Left forelimb (tissue), 1 donor: ENCODE data around the gene OR13C3.
"Not testable (repeated sequence)": the region's sequence is repeated elsewhere in the genome, so short reads cannot be mapped to it uniquely, and the experiment has no call there.

Experiments
- DNase-seq: peaks from one replicate; pipeline ENCODE4 v3.0.0-alpha.2; 2018; ENCODE audit warnings: low spot score

The OR13C3 gene

GRCh38 chr9:104536756-104537155, at the start of gene OR13C3:
Gene OR13C3 (minus strand): TSS chr9:104536856. CDS start chr9:104536723, 133 bp downstream.
- DNase-seq: no peak

DNA sequence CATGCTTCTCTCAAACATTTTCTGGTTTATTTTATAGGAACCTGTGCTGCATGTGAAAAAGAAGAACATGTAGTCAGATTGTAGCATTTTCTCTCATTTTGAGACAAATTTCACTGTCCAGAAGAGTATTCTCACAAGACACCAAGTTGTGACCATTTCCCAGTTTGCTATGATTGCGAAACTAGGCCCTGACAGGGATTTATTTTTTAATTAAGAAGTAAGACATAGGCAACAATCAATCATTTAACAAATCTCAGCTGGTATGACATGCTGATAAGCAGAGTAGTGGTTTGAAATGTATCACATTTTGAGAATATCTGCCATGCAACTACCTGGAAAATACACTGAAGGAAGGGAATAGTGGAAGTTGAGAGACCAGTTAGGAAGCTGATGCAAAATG, 43.9 kb upstream of the OR13C3 start:
- DNase-seq: no peak

GRCh38 chr9:104577263-104577662, 40.6 kb upstream of the OR13C3 start:
- no peak for DNase-seq

DNA sequence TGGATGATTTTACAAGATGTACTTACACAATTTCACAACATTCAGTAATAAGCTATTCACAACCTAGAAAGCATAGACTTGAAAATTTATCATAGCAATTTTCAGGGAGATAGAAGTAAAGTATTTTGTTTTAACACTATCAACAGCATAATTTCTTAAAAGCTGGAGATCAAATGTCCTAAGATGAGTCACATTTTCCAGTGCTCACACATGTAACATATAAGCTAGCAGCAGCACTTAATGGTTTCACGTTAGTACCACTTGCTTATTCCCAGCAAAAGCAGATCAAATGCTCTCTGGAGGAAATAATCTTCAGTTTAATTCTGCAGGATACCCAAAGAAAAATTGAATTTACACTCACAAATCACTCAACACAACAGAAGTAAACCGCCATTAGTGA, 38.8 kb upstream of the OR13C3 start:
- no peak for DNase-seq

- no peak for DNase-seq
These were observed 36.0 kb upstream of the OR13C3 start for GRCh38 chr9:104572612-104573011.

DNA sequence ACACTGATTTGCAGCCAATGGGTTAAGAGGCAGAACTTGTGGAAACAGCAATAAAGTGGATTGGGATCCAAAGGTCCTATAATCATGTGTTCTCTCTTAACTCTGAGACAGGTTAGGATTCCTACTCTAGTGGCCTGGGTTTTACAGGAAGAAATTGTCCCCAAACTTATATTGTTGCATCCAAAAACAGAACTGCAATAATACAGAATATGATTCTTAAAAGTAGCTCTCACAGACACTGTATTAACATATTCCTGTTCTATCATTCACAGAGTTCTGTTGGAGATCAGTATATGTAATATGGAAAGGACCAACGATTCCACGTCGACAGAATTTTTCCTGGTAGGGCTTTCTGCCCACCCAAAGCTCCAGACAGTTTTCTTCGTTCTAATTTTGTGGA, 32.2 kb upstream of the OR13C3 start, which contains the start of gene OR13C8:
Gene OR13C8 (plus strand): TSS at position 301 of the 400 bp plus-strand sequence. CDS start 0 bp downstream, at position 301.
- no peak for DNase-seq

DNA sequence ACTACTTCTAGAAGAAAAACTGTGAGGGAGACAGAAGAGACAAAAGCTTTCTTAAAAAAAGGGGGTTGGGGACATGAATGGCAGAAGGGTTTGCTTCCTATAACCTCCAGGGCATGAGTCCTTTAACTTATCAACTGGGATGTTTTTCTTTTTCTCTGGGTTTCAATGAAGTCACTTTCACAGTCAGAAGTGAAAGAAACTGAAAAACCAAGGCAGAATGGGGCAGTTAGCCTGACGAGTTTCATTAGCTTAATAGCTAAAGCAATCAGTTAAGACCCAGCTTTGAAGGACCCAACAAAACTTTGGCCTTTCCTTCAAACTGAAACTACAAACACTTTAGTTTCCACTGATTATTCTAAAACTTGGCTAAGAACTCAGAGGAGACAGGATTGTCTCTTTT, 27.7 kb upstream of the OR13C3 start:
- no peak for DNase-seq

- DNase-seq: peak; percentile 53
These were observed 20.4 kb upstream of the OR13C3 start for GRCh38 chr9:104556830-104557634.

GRCh38 chr9:104555521-104555920, 18.9 kb upstream of the OR13C3 start:
- DNase-seq: no peak

DNA sequence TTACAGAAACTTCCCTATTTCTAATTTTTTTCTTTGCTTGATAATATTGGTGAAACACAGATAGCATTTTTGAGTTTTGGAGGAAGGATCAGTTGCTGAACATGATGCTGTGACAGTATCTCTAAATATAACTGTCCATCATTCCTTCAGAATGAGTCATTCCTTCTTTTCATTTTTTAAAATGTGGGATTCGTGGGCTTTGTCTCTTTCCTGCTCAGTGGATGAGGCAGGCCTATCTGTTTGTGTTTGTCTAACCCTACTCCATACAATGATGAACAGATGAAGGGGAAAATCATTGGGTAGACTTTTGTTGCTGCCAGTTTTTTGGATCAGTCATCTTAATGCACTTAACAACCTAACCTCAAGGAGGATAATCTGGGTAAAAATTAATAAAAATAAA, 16.6 kb upstream of the OR13C3 start:
- no peak for DNase-seq

- DNase-seq: no peak
These were observed 8.0 kb upstream of the OR13C3 start for GRCh38 chr9:104544644-104545043.

- no peak for DNase-seq
These were observed 2.6 kb upstream of the OR13C3 start for GRCh38 chr9:104539275-104539674.

DNA sequence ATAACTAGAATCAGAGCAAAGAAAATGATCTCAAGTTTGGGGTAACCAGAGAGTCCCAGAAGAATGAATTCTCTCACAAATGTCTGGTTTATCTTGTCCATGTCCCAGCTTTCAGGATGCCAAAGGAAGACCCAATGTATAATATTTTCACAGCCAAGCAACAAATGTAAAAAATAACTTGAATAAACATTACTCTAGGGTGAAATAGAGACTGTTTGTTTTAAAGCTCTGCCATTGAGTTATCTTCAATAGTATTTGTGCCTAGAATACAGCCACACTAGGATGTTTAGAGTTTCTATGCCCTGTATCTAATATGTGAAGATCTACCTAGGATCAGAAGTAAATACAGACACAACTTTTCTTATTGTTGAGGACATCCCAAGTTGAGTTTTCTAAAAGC, 9.5 kb downstream of the OR13C3 start, which contains the start of gene OR13C4:
Gene OR13C4 (minus strand): TSS at position 101 of the 400 bp plus-strand sequence. CDS start 0 bp downstream, at position 101.
- DNase-seq: no peak

- DNase-seq: not testable (repeated sequence)
These were observed 16.4 kb downstream of the OR13C3 start for GRCh38 chr9:104520241-104520640.

GRCh38 chr9:104514901-104515300, 21.8 kb downstream of the OR13C3 start:
- no peak for DNase-seq

DNA sequence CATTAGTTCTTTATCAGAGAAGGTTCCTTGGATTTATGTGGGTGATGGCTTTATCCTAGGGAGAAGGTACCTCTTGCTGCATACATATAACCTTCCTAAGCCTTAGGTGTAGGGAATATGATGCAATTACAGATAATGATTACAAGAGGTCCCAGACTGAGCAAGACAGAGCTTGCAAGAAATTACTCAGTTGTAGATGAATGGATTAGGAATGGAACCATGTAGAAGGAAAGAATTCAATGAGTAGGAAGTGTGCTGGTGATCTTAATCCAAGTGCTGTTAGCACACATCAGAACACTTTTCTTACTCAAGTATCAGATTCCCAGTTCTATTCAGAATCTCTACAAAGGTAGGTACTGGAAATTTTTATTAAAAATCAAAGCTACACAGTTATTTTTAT, 30.1 kb downstream of the OR13C3 start:
- no peak for DNase-seq

DNA sequence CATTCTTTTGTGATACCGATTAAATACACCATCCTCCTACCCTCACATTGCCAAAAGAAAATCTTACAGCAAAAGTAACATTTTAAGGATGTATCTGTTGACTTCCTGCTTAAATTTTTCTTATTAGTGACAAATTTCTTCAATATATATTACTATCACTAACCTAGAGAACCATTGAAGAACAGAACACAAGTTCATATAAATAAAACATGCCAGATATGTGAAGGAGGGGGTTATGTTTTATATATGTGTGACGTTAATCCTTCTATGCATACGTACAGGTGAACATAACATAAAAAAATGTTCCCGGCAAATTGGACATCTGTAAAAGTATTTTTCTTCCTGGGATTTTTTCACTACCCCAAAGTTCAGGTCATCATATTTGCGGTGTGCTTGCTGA, 32.7 kb downstream of the OR13C3 start, which contains the start of gene OR13F1:
Gene OR13F1 (plus strand): TSS at position 301 of the 400 bp plus-strand sequence. CDS start 0 bp downstream, at position 301.
- no peak for DNase-seq

GRCh38 chr9:104503440-104503839, 33.2 kb downstream of the OR13C3 start:
- DNase-seq: no peak

GRCh38 chr9:104494808-104495207, 41.8 kb downstream of the OR13C3 start:
- DNase-seq: no peak
